SU-DHL-6 (cell line): ENCODE results near the gene HOXC4.

Source experiments
- H2AFZ ChIP-seq: fragments of 200-600 bp; sonication (generic); 2 replicates; pipeline ENCODE4 v1.6.1; 2014; ENCODE audit warnings: low read depth, mild to moderate bottlenecking, moderate library complexity, mixed read lengths, antibody characterized with exemption, low read length; ENCODE audit not compliant: severe bottlenecking
- H3F3A ChIP-seq: fragments of 200-600 bp; shearing (Covaris generic); 2 replicates; pipeline ENCODE4 v1.6.0; 2016; ENCODE audit warnings: antibody characterized with exemption, mild to moderate bottlenecking; ENCODE audit not compliant: insufficient read depth
- H3K27ac ChIP-seq: fragments of 200-600 bp; sonication (generic); 2 replicates; pipeline ENCODE4 v1.5.1; 2016; ENCODE audit warnings: low read depth, mild to moderate bottlenecking, low read length, moderate library complexity, mixed read lengths
- H3K27me3 ChIP-seq: fragments of 200-600 bp; sonication (generic), shearing (Covaris generic); 2 replicates; pipeline ENCODE4 v1.6.0; 2014; ENCODE audit warnings: mild to moderate bottlenecking, low read length
- H3K36me3 ChIP-seq: fragments of 200-600 bp; sonication (generic); 2 replicates; pipeline ENCODE4 v1.6.1; 2014; ENCODE audit warnings: mild to moderate bottlenecking, low read length, mixed read lengths
- H3K4me2 ChIP-seq: fragments of 300-600, 200-600 bp; shearing (Covaris generic), sonication (generic); 2 replicates; pipeline ENCODE4 v1.6.0; 2014; ENCODE audit warnings: low read length, low read depth, mild to moderate bottlenecking; ENCODE audit not compliant: poor library complexity, severe bottlenecking
- H3K4me3 ChIP-seq: fragments of 200-600 bp; sonication (generic); 2 replicates; pipeline ENCODE4 v1.5.1; 2014; ENCODE audit warnings: antibody characterized with exemption, low read length, mild to moderate bottlenecking, mixed read lengths; ENCODE audit not compliant: insufficient read depth, poor library complexity, severe bottlenecking
- H3K79me2 ChIP-seq: fragments of 200-600 bp; sonication (generic); 2 replicates; pipeline ENCODE4 v1.6.1; 2014; ENCODE audit warnings: mild to moderate bottlenecking, low read length, moderate library complexity; ENCODE audit not compliant: insufficient read depth
- H3K9ac ChIP-seq: fragments of 200-600 bp; sonication (generic); 2 replicates; pipeline ENCODE4 v1.7.0; 2014; ENCODE audit warnings: mild to moderate bottlenecking, low read length
- H3K9me2 ChIP-seq: fragments of 200-600 bp; sonication (generic); replicated peaks from 2 replicates; pipeline ENCODE4 v1.6.1; 2014; ENCODE audit warnings: low read length; ENCODE audit not compliant: insufficient read depth
- H3K9me3 ChIP-seq: fragments of 200-600 bp; sonication (generic); 2 replicates; pipeline ENCODE4 v1.6.1; 2014; ENCODE audit warnings: low read length, mixed read lengths; ENCODE audit not compliant: insufficient read depth
- H4K20me1 ChIP-seq: fragments of 200-600 bp; sonication (generic); 2 replicates; pipeline ENCODE4 v1.6.1; 2014; ENCODE audit warnings: low read depth, mild to moderate bottlenecking, antibody characterized with exemption, low read length, moderate library complexity, mixed read lengths
- EZH2phosphoT487 ChIP-seq: fragments of 200-600 bp; sonication (generic), shearing (Covaris generic); conservative IDR thresholded peaks from 2 replicates; pipeline ENCODE4 v1.6.1; 2018; ENCODE audit warnings: mild to moderate bottlenecking, antibody characterized with exemption, low read length, moderate library complexity, mixed read lengths
- TF ChIP-seq, protein P1 (sequence below): fragments of 200-600 bp; sonication (generic); IDR thresholded peaks from one replicate; pipeline ENCODE4 v1.5.1; 2017; ENCODE audit warnings: antibody characterized with exemption, mild to moderate bottlenecking, low read length, moderate library complexity; ENCODE audit not compliant: insufficient read depth, poor library complexity, severe bottlenecking

HOXC4 gene

GRCh38 chr12:54011665-54012532 is 41.7 kb upstream of the HOXC4 start:
- Histone ChIP-seq H3K27ac (no peak overlapping the region), H3K4me2 (no peak overlapping the region), H3F3A (peaks cover 4% of the 10 kb centered on the region; the same call in 1 of the 2 replicates), H3K9ac (no peak overlapping the region), H3K9me2 (no peaks in the 10 kb centered on the region), H4K20me1 (no peaks in the 10 kb centered on the region), H3K4me3 (no peak overlapping the region), H3K27me3 (0 out of 2 replicates have a peak, but pooled peaks cover 6% of the 10 kb centered on the region), H3K36me3 (no peaks in the 10 kb centered on the region), H3K9me3 (no peaks in the 10 kb centered on the region), H2AFZ (no peak overlapping the region), H3K79me2 (no peaks in the 10 kb centered on the region)
- TF ChIP-seq EZH2phosphoT487: no peak
- TF ChIP-seq, protein P1, sequence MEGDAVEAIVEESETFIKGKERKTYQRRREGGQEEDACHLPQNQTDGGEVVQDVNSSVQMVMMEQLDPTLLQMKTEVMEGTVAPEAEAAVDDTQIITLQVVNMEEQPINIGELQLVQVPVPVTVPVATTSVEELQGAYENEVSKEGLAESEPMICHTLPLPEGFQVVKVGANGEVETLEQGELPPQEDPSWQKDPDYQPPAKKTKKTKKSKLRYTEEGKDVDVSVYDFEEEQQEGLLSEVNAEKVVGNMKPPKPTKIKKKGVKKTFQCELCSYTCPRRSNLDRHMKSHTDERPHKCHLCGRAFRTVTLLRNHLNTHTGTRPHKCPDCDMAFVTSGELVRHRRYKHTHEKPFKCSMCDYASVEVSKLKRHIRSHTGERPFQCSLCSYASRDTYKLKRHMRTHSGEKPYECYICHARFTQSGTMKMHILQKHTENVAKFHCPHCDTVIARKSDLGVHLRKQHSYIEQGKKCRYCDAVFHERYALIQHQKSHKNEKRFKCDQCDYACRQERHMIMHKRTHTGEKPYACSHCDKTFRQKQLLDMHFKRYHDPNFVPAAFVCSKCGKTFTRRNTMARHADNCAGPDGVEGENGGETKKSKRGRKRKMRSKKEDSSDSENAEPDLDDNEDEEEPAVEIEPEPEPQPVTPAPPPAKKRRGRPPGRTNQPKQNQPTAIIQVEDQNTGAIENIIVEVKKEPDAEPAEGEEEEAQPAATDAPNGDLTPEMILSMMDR: no peak

GRCh38 chr12:54012631-54013409 is 40.8 kb upstream of the HOXC4 start:
- H2AFZ ChIP-seq: no peak overlapping the region
- no peak overlapping the region for H3K27ac ChIP-seq
- 0 out of 2 replicates have a peak, but pooled peaks cover 6% of the 10 kb centered on the region for H3K27me3 ChIP-seq
- no peaks in the 10 kb centered on the region for H3K9me3 ChIP-seq
- peaks cover 4% of the 10 kb centered on the region; the same call in 1 of the 2 replicates for H3F3A ChIP-seq
- H3K4me2 ChIP-seq: no peak overlapping the region
- no peaks in the 10 kb centered on the region for H3K79me2 ChIP-seq
- TF ChIP-seq, protein P1: no peak
- no peak for TF ChIP-seq EZH2phosphoT487
- no peak overlapping the region for H3K4me3 ChIP-seq
- H3K36me3 ChIP-seq: no peaks in the 10 kb centered on the region
- H3K9ac ChIP-seq: no peak overlapping the region
- H3K9me2 ChIP-seq: no peaks in the 10 kb centered on the region
- H4K20me1 ChIP-seq: no peaks in the 10 kb centered on the region

DNA sequence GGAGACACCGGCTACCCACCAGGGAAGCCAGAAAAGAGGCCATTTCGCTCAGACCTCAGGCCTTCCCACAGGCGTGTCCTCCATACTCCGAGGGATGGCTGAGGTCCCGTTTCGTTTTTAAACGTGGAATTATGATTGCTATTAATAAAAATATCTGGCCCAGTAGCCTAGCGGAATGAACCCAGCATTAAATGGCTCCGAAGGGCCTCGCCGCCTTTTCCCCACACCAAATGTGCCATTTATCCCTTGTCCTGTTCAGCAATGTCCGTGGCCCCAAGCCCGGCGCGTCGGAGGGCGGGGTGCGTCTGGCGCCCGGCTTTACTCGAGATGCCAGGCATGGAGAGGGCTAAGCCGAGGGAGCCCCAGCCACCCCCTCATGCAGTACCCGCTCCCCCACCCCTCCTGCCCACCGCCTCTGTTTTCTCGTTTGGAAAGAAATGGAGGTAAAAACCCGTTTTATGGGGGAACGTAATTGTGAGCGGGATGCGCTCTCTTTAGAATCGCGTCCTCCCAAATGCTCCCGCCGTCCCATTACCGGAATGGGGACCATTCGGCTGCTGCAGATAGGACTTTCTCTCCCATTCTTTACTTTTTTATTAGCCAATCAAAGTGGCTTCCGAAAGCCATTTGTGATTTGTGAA is 39.1 kb upstream of the HOXC4 start:
- Histone ChIP-seq H3F3A (peaks cover 4% of the 10 kb centered on the region; the same call in 1 of the 2 replicates), H3K9ac (no peak overlapping the region), H3K79me2 (no peaks in the 10 kb centered on the region), H3K4me2 (no peak overlapping the region), H3K36me3 (no peaks in the 10 kb centered on the region), H2AFZ (no peak overlapping the region), H4K20me1 (no peaks in the 10 kb centered on the region), H3K4me3 (no peak overlapping the region), H3K9me3 (no peaks in the 10 kb centered on the region), H3K27ac (no peak overlapping the region), H3K9me2 (no peaks in the 10 kb centered on the region), H3K27me3 (0 out of 2 replicates have a peak, but pooled peaks cover 6% of the 10 kb centered on the region)
- TF ChIP-seq, protein P1: no peak
- no peak for TF ChIP-seq EZH2phosphoT487
